Loucy (cell line): ENCODE data around the gene CBX3.

Experiments
- H2AFZ ChIP-seq: fragments of 200-600 bp; sonication (generic); 2 replicates; pipeline ENCODE4 v1.6.0; 2016; ENCODE audit warnings: antibody characterized with exemption, mild to moderate bottlenecking, low read length, moderate library complexity
- H3F3A ChIP-seq: fragments of 200-600 bp; 2 replicates; pipeline ENCODE4 v1.6.0; 2016; ENCODE audit warnings: antibody characterized with exemption, low read depth, mild to moderate bottlenecking
- H3K27me3 ChIP-seq: fragments of 200-600 bp; sonication (generic); 2 replicates; pipeline ENCODE4 v1.6.1; 2014; ENCODE audit warnings: low read length, mild to moderate bottlenecking; ENCODE audit not compliant: insufficient read depth, poor library complexity, severe bottlenecking
- H3K36me3 ChIP-seq: fragments of 200-600 bp; sonication (generic); 2 replicates; pipeline ENCODE4 v1.6.1; 2016; ENCODE audit warnings: low read length; ENCODE audit not compliant: insufficient read depth
- H3K4me1 ChIP-seq: fragments of 200-600 bp; sonication (generic); 2 replicates; pipeline ENCODE4 v1.5.1; 2014; ENCODE audit warnings: low read length, mild to moderate bottlenecking; ENCODE audit not compliant: insufficient read depth, poor library complexity, severe bottlenecking
- H3K4me2 ChIP-seq: fragments of 200-600 bp; sonication (generic); 2 replicates; pipeline ENCODE4 v1.6.0; 2014; ENCODE audit warnings: antibody characterized with exemption, low read length, low read depth, mild to moderate bottlenecking; ENCODE audit not compliant: poor library complexity, severe bottlenecking
- H3K4me3 ChIP-seq: fragments of 200-600 bp; sonication (generic); 2 replicates; pipeline ENCODE4 v1.5.1; 2014; ENCODE audit warnings: low read length, mild to moderate bottlenecking, mixed read lengths; ENCODE audit not compliant: poor library complexity, severe bottlenecking
- H3K79me2 ChIP-seq: fragments of 200-600 bp; sonication (generic); 2 replicates; pipeline ENCODE4 v1.6.1; 2014; ENCODE audit warnings: low read length; ENCODE audit not compliant: insufficient read depth
- H3K9ac ChIP-seq: fragments of 200-600 bp; sonication (generic); 2 replicates; pipeline ENCODE4 v1.6.0; 2014; ENCODE audit warnings: mild to moderate bottlenecking, low read depth, low read length, moderate library complexity; ENCODE audit not compliant: poor library complexity, severe bottlenecking
- H3K9me2 ChIP-seq: fragments of 200-600 bp; sonication (generic); replicated peaks from 2 replicates; pipeline ENCODE4 v1.6.1; 2016; ENCODE audit warnings: low read depth, low read length, mixed read lengths
- H3K9me3 ChIP-seq: fragments of 200-600 bp; sonication (generic); 2 replicates; pipeline ENCODE4 v1.6.1; 2014; ENCODE audit warnings: mild to moderate bottlenecking, antibody characterized with exemption, low read length, low read depth; ENCODE audit not compliant: insufficient read depth
- H4K20me1 ChIP-seq: fragments of 200-600 bp; sonication (generic); 2 replicates; pipeline ENCODE4 v1.6.0; 2014; ENCODE audit warnings: antibody characterized with exemption, low read length, mild to moderate bottlenecking; ENCODE audit not compliant: insufficient read depth, poor library complexity, severe bottlenecking
- CTCF ChIP-seq: fragments of 200-600 bp; sonication (generic); conservative IDR thresholded peaks from 2 replicates; pipeline ENCODE4 v1.5.1; 2014; ENCODE audit warnings: mild to moderate bottlenecking, antibody characterized with exemption, low read length
- EZH2phosphoT487 ChIP-seq: fragments of 200-600 bp; IDR thresholded peaks from 2 replicates; pipeline ENCODE4 v1.6.1; 2018; ENCODE audit warnings: antibody characterized with exemption, mild to moderate bottlenecking, moderate library complexity, borderline replicate concordance

CBX3 gene

GRCh38 chr7:26153241-26153822 lies 48.2 kb upstream of the CBX3 start:
- Histone ChIP-seq H3K9ac (no peak overlapping the region), H2AFZ (no peak overlapping the region), H4K20me1 (no peaks in the 10 kb centered on the region), H3K79me2 (0 out of 2 replicates have a peak, but pooled peaks cover 2% of the 10 kb centered on the region), H3K27me3 (no peaks in the 10 kb centered on the region), H3K36me3 (no peaks in the 10 kb centered on the region), H3K4me1 (peaks cover 48% of the 10 kb centered on the region), H3K9me2 (no peaks in the 10 kb centered on the region), H3K4me2 (peak overlapping the region; percentile 63), H3K9me3 (no peaks in the 10 kb centered on the region), H3K4me3 (peak overlapping the region; percentile 20), H3F3A (no peaks in the 10 kb centered on the region)
- TF ChIP-seq EZH2phosphoT487 (no peak), CTCF (no peak)

DNA sequence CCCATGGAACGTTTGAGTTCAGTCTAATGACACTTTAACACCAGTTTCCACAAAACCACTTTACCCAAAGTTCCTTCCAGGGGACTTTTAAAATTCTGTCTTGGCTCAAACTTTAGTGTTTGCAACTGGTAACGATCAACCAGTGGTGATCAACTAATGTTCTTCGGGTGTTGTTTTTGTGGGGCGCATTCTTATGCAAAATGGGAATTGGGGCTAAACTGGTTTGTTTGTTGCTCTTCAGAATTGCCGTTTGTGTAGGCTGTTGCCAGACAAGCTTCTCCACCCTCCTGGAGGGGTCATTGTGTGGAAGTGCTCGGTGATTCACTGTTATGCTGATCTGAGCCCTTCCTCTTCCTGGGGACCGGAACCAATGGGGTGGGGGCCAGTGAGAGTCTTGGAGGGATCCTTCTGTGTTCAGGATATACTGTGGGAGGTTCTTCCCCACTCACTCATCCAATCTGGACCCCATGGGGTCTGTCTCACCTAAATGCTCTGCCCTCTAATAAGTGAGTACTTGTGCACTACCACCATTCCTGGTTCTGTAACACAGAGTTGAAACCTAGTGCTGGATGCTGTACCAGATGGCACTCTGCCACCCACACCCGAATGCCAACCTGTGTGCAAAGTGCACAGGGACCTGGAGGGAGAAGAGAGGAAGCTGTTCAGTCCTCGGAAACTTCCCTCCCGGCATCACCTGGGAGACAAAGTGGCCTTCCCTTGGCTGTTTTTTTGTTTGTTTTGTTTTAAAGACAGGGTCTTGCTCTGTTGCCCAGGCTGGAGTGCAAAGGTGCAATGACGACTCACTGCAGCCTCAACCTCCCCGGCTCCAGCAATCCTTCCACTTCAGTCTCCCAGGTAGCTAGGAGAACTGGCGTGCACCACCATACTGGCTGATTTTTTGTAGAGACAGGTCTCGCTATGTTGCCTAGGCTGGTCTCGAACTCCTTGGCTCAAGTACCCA lies 47.4 kb upstream of the CBX3 start:
- H3K36me3 ChIP-seq: no peaks in the 10 kb centered on the region
- H3K79me2 ChIP-seq: peaks cover 7% of the 10 kb centered on the region; the same call in 1 of the 2 replicates
- H3K9me3 ChIP-seq: no peaks in the 10 kb centered on the region
- H3K4me2 ChIP-seq: peak overlapping the region; percentile 63
- no peak overlapping the region for H2AFZ ChIP-seq
- H3K4me1 ChIP-seq: peaks cover 53% of the 10 kb centered on the region
- no peaks in the 10 kb centered on the region for H4K20me1 ChIP-seq
- no peaks in the 10 kb centered on the region for H3F3A ChIP-seq
- H3K9ac ChIP-seq: no peak overlapping the region
- H3K27me3 ChIP-seq: no peaks in the 10 kb centered on the region
- H3K4me3 ChIP-seq: peak overlapping the region; percentile 20
- no peaks in the 10 kb centered on the region for H3K9me2 ChIP-seq
- TF ChIP-seq EZH2phosphoT487: no peak
- no peak for TF ChIP-seq CTCF

DNA sequence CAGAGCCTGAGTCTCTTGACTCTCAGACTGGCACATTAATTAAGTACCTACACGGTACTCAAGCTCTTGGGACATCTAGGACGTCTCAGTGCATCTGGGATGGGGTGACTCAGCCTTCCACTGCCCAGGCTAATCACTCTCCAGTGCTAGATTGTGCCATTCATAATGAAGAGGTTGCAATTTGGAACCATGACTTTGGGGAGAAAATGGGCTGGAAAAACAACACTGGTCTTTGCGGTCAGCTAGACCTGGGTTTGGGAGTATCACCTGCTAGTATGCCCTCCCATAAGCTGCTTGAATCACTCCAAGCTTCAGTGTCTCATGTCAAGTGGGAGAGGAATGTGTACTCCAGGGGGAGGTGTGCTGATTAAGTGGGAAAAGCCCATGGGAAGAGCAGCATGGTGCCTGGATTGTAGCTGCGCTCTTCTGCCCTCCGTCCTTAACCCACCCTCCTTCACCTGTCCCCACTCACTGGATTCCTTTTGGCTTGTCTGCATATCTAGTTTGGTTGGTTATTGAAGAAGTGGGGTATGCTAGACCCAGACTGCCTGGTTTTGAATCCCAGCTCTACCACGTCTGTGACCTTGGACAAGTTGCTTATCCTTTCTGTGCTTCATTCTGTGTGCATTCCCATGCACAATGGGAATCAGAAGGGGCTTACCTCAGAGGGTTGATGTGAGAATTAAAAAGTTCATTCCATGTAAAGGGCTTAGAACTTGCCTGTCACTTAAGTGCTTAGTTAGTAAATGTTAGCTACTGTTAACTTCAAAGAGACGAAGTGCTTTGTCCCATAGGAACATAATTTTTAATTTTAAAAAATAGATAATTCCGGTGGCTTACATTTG lies 45.8 kb upstream of the CBX3 start:
- peak overlapping the region; percentile 63 for H3K4me2 ChIP-seq
- no peaks in the 10 kb centered on the region for H3F3A ChIP-seq
- H3K4me1 ChIP-seq: peaks cover 59% of the 10 kb centered on the region
- H4K20me1 ChIP-seq: no peaks in the 10 kb centered on the region
- no peak for TF ChIP-seq EZH2phosphoT487
- no peak for TF ChIP-seq CTCF
- H3K79me2 ChIP-seq: peaks cover 7% of the 10 kb centered on the region; the same call in 1 of the 2 replicates
- H3K9me3 ChIP-seq: no peaks in the 10 kb centered on the region
- peak overlapping the region; percentile 66 for H3K4me3 ChIP-seq
- peak overlapping the region; percentile 48 for H3K9ac ChIP-seq
- no peak overlapping the region for H2AFZ ChIP-seq
- H3K9me2 ChIP-seq: no peaks in the 10 kb centered on the region
- no peaks in the 10 kb centered on the region for H3K36me3 ChIP-seq
- H3K27me3 ChIP-seq: no peaks in the 10 kb centered on the region
